PC-3 (cell line): Measurements from ENCODE around the gene PI4K2A. TPM values are rescaled to one million over a fixed set of nuclear protein-coding genes. Genes with fewer than 3 reads are reported as not detected.
A peak's percentile ranks its signal among the peaks of the same experiment; 100 is the strongest.
"Not testable (repeated sequence)": the region's sequence is repeated elsewhere in the genome, so short reads cannot be mapped to it uniquely, and the experiment has no call there.

ENCODE experiments used
- ATAC-seq: fragments of 200-7000 bp; cut with Tn5 transposase; 2 replicates; pipeline ENCODE4 v1.9.1; 2020; ENCODE audit warnings: mild to moderate bottlenecking, moderate library complexity
- BruUV-seq: library from RNA; stranded (reverse); fragments of 400-500 nt; replicated peaks from 2 replicates; lab custom pipeline; 2021; lab: Mats Ljungman, UMichigan
- CTCF ChIA-PET: fragments of 300-600 bp; sonication (Branson Sonifier 250); formaldehyde crosslinking; loops from one replicate; lab custom pipeline; 2022; ENCODE audit warnings: antibody characterized with exemption; lab: Charles Lee
- POLR2A ChIA-PET: fragments of 300-600 bp; sonication (Branson Sonifier 250); formaldehyde crosslinking; loops from one replicate; lab custom pipeline; 2022; ENCODE audit warnings: antibody characterized with exemption; ENCODE audit not compliant: unreplicated experiment; lab: Charles Lee
- DNase-seq: peaks from one replicate; pipeline ENCODE4 v3.0.0-alpha.2; 2015
- H2AFZ ChIP-seq: fragments of 300-600 bp; sonication (generic); 2 replicates; pipeline ENCODE4 v1.6.0; 2016; ENCODE audit warnings: antibody characterized with exemption, low read length
- H3F3A ChIP-seq: fragments of 300-600 bp; sonication (generic); one replicate; pipeline ENCODE4 v1.6.0; 2017; ENCODE audit warnings: antibody characterized with exemption, low read length, control low read depth, mild to moderate bottlenecking; ENCODE audit not compliant: unreplicated experiment
- H3K27ac ChIP-seq: fragments of 300-600 bp; sonication (generic); 2 replicates; pipeline ENCODE4 v1.5.1; 2016; ENCODE audit warnings: mild to moderate bottlenecking, low read length
- H3K27me3 ChIP-seq: fragments of 300-600 bp; sonication (generic); 2 replicates; pipeline ENCODE4 v1.6.1; 2016; ENCODE audit warnings: low read length, mixed read lengths
- H3K36me3 ChIP-seq: fragments of 300-600 bp; sonication (generic); 2 replicates; pipeline ENCODE4 v1.6.1; 2016; ENCODE audit warnings: low read depth, mixed run types, low read length, mixed read lengths
- H3K4me1 ChIP-seq: fragments of 300-600 bp; sonication (generic); 2 replicates; pipeline ENCODE4 v1.5.1; 2016; ENCODE audit warnings: low read length; ENCODE audit not compliant: insufficient read depth
- H3K4me2 ChIP-seq: fragments of 300-600 bp; sonication (generic); 2 replicates; pipeline ENCODE4 v1.6.0; 2016; ENCODE audit warnings: low read length
- H3K4me3 ChIP-seq: fragments of 300-600 bp; sonication (generic); 2 replicates; pipeline ENCODE4 v1.5.1; 2016; ENCODE audit warnings: mild to moderate bottlenecking, low read length, mixed read lengths
- H3K79me2 ChIP-seq: fragments of 300-600 bp; sonication (generic); 2 replicates; pipeline ENCODE4 v1.6.1; 2017; ENCODE audit warnings: low read length, mixed read lengths
- H3K9ac ChIP-seq: fragments of 300-600 bp; sonication (generic); 2 replicates; pipeline ENCODE4 v1.6.0; 2016; ENCODE audit warnings: mild to moderate bottlenecking, low read length
- H3K9me2 ChIP-seq: fragments of 300-600 bp; sonication (generic); replicated peaks from 2 replicates; pipeline ENCODE4 v1.6.1; 2016; ENCODE audit warnings: mixed run types, low read length, mixed read lengths
- H3K9me3 ChIP-seq: fragments of 300-600 bp; sonication (generic); 2 replicates; pipeline ENCODE4 v1.6.1; 2016; ENCODE audit warnings: low read length, mixed read lengths
- H4K20me1 ChIP-seq: fragments of 300-600 bp; sonication (generic); 2 replicates; pipeline ENCODE4 v1.6.1; 2016; ENCODE audit warnings: low read length, mixed read lengths
- CTCF ChIP-seq: fragments of 300-600 bp; sonication (generic); conservative IDR thresholded peaks from 2 replicates; pipeline ENCODE4 v1.5.1; 2017; ENCODE audit warnings: antibody characterized with exemption, low read depth, mild to moderate bottlenecking, low read length
- EZH2 ChIP-seq: fragments of 300-600 bp; sonication (generic); IDR thresholded peaks from one replicate; pipeline ENCODE4 v1.6.1; 2017; ENCODE audit warnings: antibody characterized with exemption, mild to moderate bottlenecking, low read length; ENCODE audit not compliant: unreplicated experiment
- EZH2phosphoT487 ChIP-seq: fragments of 300-600 bp; sonication (generic); IDR thresholded peaks from 2 replicates; pipeline ENCODE4 v1.6.1; 2018; ENCODE audit warnings: mild to moderate bottlenecking, antibody characterized with exemption, low read length, borderline replicate concordance
- intact Hi-C: fragments of 100-400 bp; cut with micrococcal nuclease; formaldehyde crosslinking; loops from 2 replicates; pipeline ENCODE4 v1.9.0; 2023
- total RNA-seq: library from RNA; depleted of rRNA; stranded (reverse); fragments of >200 nt; gene quantifications from 2 replicates; pipeline ENCODE4 v1.2.3, GENCODE V29; 2014

The PI4K2A gene
- total RNA-seq, 1 experiment from 2014 or later = 19.4 TPM

DNA sequence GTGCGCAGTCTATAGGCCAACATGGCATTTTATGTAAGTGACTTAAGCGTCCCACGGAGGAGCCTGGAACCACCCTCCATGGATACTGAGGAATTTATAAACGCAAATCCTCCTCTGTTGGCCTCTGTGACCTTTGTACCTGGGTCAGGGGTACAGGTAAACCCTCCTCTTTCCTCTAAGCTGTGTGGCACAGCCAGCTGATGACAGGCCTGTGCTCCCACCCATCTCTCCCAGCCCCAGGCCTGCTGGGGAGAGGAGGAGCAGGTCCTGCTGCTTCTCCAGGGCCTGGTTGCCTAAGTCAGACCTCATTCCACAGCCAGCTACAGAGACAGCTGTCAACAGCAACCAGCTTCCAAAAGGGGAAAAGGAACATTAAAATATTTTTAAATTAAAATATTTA lies 41.6 kb downstream of the PI4K2A start:
- H3K4me2 ChIP-seq = no peak overlapping the region
- H4K20me1 ChIP-seq = peaks cover 28% of the 10 kb centered on the region
- no peak overlapping the region for H2AFZ ChIP-seq
- DNase-seq = no peak
- no peaks in the 10 kb centered on the region for H3F3A ChIP-seq
- no TSS peak for BruUV-seq
- H3K79me2 ChIP-seq = peaks cover 50% of the 10 kb centered on the region
- H3K4me3 ChIP-seq = no peak overlapping the region
- intact Hi-C loops = no loop called here
- TF ChIP-seq EZH2 = no peak
- no peaks in the 10 kb centered on the region for H3K27me3 ChIP-seq
- no peaks in the 10 kb centered on the region for H3K9me2 ChIP-seq
- ChIA-PET POLR2A (no interaction called here), CTCF (no interaction called here)
- no peak overlapping the region for H3K9ac ChIP-seq
- H3K27ac ChIP-seq = no peak overlapping the region
- no peaks in the 10 kb centered on the region for H3K9me3 ChIP-seq
- no peak for ATAC-seq
- H3K4me1 ChIP-seq = peaks cover 31% of the 10 kb centered on the region
- H3K36me3 ChIP-seq = peaks cover 9% of the 10 kb centered on the region; the same call in 1 of the 2 replicates

DNA sequence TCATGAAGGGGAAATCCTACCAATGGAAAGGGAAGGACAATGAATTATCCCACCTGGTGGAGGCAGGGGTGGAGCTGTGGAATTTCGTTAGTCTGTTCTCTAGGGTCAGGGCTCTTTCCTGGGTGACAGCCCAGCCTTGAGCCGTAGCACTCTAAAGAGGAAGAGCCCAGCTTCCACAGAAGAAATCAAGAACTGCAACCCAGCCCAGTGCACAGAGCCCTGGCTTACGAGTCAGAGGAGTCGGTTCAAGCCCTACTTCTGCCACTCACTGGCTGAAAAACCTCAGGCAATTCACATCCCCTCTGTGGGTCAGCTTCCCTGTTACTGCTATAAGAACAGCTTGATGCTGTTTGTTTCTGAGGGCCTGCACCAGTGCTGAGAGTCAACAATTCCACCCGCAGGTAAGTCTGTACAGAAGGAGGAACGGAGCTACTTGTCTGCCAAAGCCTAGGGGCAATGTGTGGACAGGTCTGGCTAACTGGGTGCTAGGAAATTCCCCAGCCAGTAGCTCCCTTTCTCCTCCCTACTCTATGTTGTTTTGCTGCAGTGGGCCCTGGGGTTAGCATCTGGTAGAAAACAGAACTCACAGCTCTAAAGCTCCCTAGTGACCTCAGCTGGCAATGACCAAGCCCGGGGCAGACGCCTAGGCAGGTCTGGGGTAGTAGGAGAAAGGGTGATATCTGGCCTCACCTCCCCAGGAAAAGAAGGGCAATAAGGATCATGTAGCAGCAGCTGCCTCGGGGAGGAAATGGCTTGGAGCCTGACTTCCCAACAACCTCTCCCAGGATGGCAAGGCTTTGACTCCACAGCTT lies 43.3 kb downstream of the PI4K2A start:
- CTCF ChIA-PET = interaction anchor here (1.1 kb wide), 1 partner anchor 18 kb away, joined by 3 read pairs; no protein-coding TSS in a partner anchor
- intact Hi-C loops = no loop called here
- H3K9me2 ChIP-seq = no peaks in the 10 kb centered on the region
- H3K4me2 ChIP-seq = peak overlapping the region; percentile 92
- H4K20me1 ChIP-seq = peaks cover 28% of the 10 kb centered on the region
- no peak overlapping the region for H2AFZ ChIP-seq
- POLR2A ChIA-PET = no interaction called here
- no peaks in the 10 kb centered on the region for H3K9me3 ChIP-seq
- no peaks in the 10 kb centered on the region for H3K27me3 ChIP-seq
- peak overlapping the region; percentile 32; the same call in 1 of the 2 replicates for H3K4me3 ChIP-seq
- H3K9ac ChIP-seq = no peak overlapping the region
- BruUV-seq = no TSS peak
- no peak for ATAC-seq
- no peaks in the 10 kb centered on the region for H3F3A ChIP-seq
- H3K36me3 ChIP-seq = 0 out of 2 replicates have a peak, but pooled peaks cover 3% of the 10 kb centered on the region
- TF ChIP-seq EZH2 (no peak), CTCF (no peak), EZH2phosphoT487 (no peak)
- H3K4me1 ChIP-seq = peaks cover 45% of the 10 kb centered on the region
- 0 out of 2 replicates have a peak overlapping the region, but pooled peaks have one; percentile 7 for H3K27ac ChIP-seq
- peaks cover 50% of the 10 kb centered on the region for H3K79me2 ChIP-seq
- DNase-seq = peak; percentile 42

DNA sequence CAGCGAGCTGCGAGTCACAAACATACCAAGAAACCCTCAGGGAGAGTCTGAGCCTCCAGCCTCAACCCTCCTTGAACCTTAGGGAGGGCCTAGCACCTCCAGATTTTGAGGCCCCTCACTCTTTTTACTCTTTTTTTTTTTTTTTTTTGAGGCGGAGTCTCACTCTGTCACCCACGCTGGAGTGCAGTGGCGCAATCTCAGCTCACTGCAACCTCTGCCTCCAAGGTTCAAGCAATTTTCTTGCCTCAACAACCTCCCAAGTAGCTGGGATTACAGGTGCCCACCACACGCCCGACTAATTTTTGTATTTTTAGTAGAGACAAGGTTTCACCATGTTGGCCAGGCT lies 43.9 kb downstream of the PI4K2A start:
- Histone ChIP-seq H4K20me1 (peaks cover 28% of the 10 kb centered on the region), H3K4me2 (peak overlapping the region; percentile 92), H3K4me1 (peaks cover 48% of the 10 kb centered on the region), H3K27ac (0 out of 2 replicates have a peak overlapping the region, but pooled peaks have one; percentile 7), H3K79me2 (peaks cover 50% of the 10 kb centered on the region), H3K4me3 (peak overlapping the region; percentile 92)
- BruUV-seq, H3K9ac ChIP-seq, ATAC-seq, intact Hi-C loops, H3K36me3 ChIP-seq, H3K9me3 ChIP-seq, DNase-seq, H3K27me3 ChIP-seq, H2AFZ ChIP-seq, H3K9me2 ChIP-seq, H3F3A ChIP-seq, POLR2A ChIA-PET: not testable (repeated sequence)
- CTCF ChIA-PET = interaction anchor here (1.1 kb wide), 1 partner anchor 17 kb away, joined by 3 read pairs; no protein-coding TSS in a partner anchor
